IPS-11a (cell line): ENCODE measurements around the gene TGIF2.
A peak's percentile ranks its signal among the peaks of the same experiment; 100 is the strongest.

Source experiments
- H3K4me3 ChIP-seq: one replicate; pipeline ENCODE4 v1.5.1; 2013; ENCODE audit warnings: low read depth, low read length, control low read depth

Gene TGIF2

DNA sequence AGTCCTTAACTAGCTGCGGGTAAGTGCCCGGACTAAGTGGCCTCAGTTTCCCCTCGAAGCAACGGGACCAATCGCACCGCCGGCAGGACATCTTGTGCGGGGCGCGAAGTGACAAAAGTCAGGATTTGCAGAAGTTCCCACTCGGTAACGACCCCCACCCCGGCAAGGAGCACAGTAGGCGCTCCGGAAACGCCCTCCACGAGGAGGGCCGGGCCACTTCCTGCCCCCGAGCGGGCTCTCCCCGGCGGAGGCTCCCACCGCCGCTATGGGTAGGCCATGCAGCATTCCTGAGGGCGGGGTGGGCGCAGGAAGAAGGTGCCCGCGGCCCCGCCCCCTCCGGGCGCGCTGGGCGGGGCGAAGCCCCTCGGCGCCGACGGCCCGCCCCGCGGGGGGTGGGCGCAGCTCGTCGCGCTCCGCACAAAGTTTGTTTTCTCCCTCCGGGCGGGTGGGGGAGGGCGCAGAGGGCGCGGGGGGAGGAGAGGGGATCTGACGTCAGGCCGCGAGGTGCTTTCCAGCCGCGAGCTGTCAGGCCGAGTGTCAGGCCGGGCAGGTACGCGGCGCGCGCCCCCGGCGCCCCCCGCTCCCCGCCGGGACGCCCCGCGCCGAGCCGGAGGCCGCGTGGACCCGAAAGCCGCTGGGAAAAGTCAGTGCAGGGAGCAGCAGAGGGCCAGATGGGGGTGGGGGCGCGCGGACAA is at the start of gene TGIF2:
Gene TGIF2 (plus strand): TSS at position 495 of the 695 bp plus-strand sequence. CDS start 5,178 bp downstream, outside the sequence.
- peak within 1 kb of the TSS; percentile 70 for H3K4me3 ChIP-seq

- H3K4me3 ChIP-seq = no peak overlapping the region
Measured at GRCh38 chr20:36525620-36526365, 47.6 kb upstream of the TGIF2 start.

DNA sequence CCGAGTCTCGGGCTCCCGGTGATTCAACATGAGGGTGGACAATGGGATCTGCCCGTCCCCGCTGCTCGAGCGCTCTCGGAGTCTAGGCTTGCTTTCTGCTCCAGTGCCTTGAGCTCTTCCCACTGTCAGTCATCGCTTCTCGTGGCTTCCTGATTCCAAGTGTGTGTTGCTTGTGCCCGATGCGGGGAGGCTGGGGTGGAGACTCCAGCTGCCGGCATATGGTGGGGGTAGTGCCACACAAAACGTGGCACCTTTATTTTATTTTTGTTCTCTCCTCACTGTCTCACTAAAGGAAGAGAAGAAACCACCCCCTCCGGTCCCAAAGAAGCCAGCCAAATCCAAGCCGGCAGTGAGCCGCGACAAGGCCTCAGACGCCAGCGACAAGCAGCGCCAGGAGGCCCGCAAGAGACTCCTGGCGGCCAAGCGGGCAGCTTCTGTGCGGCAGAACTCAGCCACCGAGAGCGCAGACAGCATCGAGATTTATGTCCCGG is 46.8 kb upstream of the TGIF2 start:
- H3K4me3 ChIP-seq = no peak overlapping the region

GRCh38 chr20:36527331-36528125 is 45.9 kb upstream of the TGIF2 start:
- no peak overlapping the region for H3K4me3 ChIP-seq

- H3K4me3 ChIP-seq = no peak overlapping the region
Measured at GRCh38 chr20:36528176-36528874, 45.1 kb upstream of the TGIF2 start.

DNA sequence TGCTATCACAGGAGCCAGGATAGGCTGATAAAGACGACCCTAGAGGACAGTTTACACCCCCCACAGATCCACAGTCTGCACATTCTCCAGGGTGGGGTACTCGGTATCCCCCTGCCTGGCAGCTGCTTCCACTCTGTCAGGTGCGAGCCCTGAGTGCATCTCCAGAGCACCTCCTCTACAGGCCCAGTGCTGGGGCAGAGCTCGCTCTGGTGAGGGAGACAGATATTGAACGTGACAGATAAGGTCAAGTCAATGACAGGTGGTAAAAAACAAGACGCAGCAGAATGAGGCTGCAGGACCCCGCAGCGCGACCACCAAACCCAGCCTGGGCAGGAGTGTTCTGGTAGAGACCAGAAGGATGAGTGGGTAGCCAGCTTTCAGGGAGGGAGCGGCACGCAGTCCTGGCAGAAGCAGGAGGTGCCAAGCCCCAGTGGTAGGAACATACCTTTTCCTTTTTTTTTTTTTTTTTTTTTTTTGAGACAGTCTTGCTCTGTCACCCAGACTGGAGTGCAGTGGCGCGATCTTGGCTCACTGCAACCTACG is 44.5 kb upstream of the TGIF2 start:
- H3K4me3 ChIP-seq = no peak overlapping the region

GRCh38 chr20:36532388-36532787 is 41.0 kb upstream of the TGIF2 start:
- no peak overlapping the region for H3K4me3 ChIP-seq

- H3K4me3 ChIP-seq = no peak overlapping the region
Measured at GRCh38 chr20:36532822-36533221, 40.6 kb upstream of the TGIF2 start.

GRCh38 chr20:36538026-36538722 is 35.2 kb upstream of the TGIF2 start:
- no peak overlapping the region for H3K4me3 ChIP-seq

- peak overlapping the region; percentile 27 for H3K4me3 ChIP-seq
Measured at GRCh38 chr20:36540551-36541211, 32.7 kb upstream of the TGIF2 start.

DNA sequence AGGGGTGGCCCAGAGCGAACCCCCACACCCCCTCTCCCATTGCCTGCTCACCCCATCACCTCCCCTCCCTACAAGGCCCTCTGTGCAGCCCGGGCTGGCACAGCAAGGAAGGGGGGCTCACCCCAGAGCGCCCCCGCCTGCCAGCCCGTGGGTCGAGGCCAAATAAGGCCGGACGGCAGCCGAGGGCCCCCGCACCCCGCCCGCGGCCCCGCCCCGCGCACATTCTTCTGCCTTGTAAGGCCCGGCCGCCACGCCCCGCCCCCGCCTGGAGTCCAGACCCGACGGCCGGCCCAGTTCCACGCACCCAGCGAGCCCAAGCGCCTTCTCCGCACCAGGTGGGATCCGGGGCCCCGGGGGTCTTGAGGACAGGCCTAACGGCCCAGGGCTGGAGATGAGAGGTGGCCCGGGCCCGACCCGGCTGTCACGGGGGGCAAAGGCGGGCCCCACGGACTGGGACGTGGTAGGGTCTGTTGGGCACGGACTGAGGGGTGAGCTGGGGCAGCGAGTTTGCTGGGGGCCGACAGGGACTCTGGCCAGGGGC is 32.1 kb upstream of the TGIF2 start, which contains the start of gene MYL9:
Gene MYL9 (plus strand): TSS at position 293 of the 541 bp plus-strand sequence. CDS start 3,366 bp downstream, outside the sequence.
- H3K4me3 ChIP-seq = peak within 1 kb of the TSS; percentile 62

DNA sequence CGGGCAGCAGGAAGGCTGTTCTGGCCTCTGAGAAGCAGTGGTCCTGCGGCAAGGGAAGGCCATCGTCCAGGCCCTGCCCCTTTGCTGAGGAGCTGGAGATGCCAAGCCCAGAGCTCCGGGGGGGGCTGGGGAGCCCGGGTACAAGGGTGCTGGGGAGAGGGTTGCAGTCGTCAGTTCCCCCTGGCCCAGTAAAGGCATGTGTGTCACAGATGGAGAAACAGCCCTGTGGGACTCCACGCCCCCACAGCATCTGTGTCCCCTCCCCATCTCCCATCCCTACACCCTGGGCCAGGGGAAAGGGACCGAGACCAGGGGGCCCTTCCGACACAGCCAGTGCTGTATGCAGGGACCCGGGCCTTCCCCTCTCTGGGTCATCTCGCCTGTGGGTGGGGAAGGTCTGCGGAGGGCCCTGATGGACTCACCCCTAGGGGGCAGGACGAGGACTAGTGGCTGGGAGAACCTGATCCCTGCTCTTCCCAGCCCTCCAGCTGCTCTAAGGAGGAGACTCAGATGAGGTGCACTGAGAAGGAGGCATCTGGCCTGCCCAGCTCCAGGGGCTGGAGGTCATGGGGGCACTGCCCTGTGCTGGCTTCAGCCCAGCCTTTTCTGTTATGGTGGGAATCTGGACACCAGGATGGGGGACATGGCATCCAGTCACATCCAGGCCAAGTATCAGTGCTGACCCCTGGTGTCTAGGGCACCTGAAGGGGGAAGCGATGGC is 31.5 kb upstream of the TGIF2 start:
- H3K4me3 ChIP-seq = peak overlapping the region; percentile 62

GRCh38 chr20:36542516-36543183 is 30.7 kb upstream of the TGIF2 start:
- peak overlapping the region; percentile 62 for H3K4me3 ChIP-seq

- H3K4me3 ChIP-seq = no peak overlapping the region
Measured at GRCh38 chr20:36543184-36544133, 29.9 kb upstream of the TGIF2 start.

- no peak overlapping the region for H3K4me3 ChIP-seq
Measured at GRCh38 chr20:36544134-36545018, 29.0 kb upstream of the TGIF2 start.
